ENCODE data around the gene DNAH3. TPM values are rescaled to one million over a fixed set of nuclear protein-coding genes. Genes with fewer than 3 reads are reported as not detected.

DNAH3 gene
- total RNA-seq, 1 experiment from 2014 or later = 0.24 TPM

GRCh38 chr16:20948444-20948843, 202.2 kb downstream of the DNAH3 start:
- Histone ChIP-seq H3K4ac (ENCODE audit: low read depth, low read length) (no peak overlapping the region), H3K18ac (ENCODE audit: insufficient read length, low read depth, low read length) (no peak overlapping the region), H3K14ac (ENCODE audit: insufficient read depth, low read length) (no peak overlapping the region), H3K27ac (ENCODE audit: insufficient read length, low read depth, low read length) (no peak overlapping the region), H2BK20ac (ENCODE audit: low read depth, low read length, poor library complexity, severe bottlenecking) (no peak overlapping the region), H3K9me3 (ENCODE audit: control insufficient read depth, low read depth, low read length) (no peaks in the 10 kb centered on the region), H4K8ac (replicated peaks; ENCODE audit: insufficient read length, low read depth, low read length) (no peak overlapping the region), H2AK5ac (ENCODE audit: insufficient read length, low read length) (no peak overlapping the region), H3K9ac (ENCODE audit: extremely low read depth, insufficient read length, low read length) (no peak overlapping the region), H3T11ph (ENCODE audit: low read length) (no peak overlapping the region), H3K79me1 (ENCODE audit: insufficient read depth, low read depth, low read length, poor library complexity, severe bottlenecking) (no peaks in the 10 kb centered on the region), H2BK15ac (ENCODE audit: low read depth, low read length) (no peak overlapping the region), H2AFZ (ENCODE audit: low read length) (no peak overlapping the region), H3K23me2 (ENCODE audit: insufficient read length, low read depth, low read length, poor library complexity, severe bottlenecking) (no peaks in the 10 kb centered on the region), H2BK5ac (ENCODE audit: insufficient read length, low read length) (no peak overlapping the region), H3K27me3 (ENCODE audit: insufficient read depth, low read length) (no peaks in the 10 kb centered on the region), H3K4me2 (ENCODE audit: insufficient read depth, insufficient read length, low read length) (no peak overlapping the region), H3K4me1 (ENCODE audit: insufficient read depth, low read length) (no peaks in the 10 kb centered on the region; the same call in 1 of the 2 replicates), H3K23ac (ENCODE audit: insufficient read length, low read depth, low read length) (no peak overlapping the region), H4K20me1 (ENCODE audit: control insufficient read depth, insufficient read depth, insufficient read length) (no peaks in the 10 kb centered on the region), H3K56ac (ENCODE audit: insufficient read length, low read depth, low read length) (no peak overlapping the region), H3K79me2 (ENCODE audit: insufficient read depth, low read length) (no peaks in the 10 kb centered on the region), H2BK12ac (ENCODE audit: insufficient read length, low read depth, low read length) (no peak overlapping the region), H2BK120ac (ENCODE audit: low read depth, low read length, poor library complexity, severe bottlenecking) (no peak overlapping the region), H4K5ac (ENCODE audit: insufficient read length, low read depth, low read length) (no peak overlapping the region), H4K91ac (ENCODE audit: insufficient read length, low read depth, low read length) (no peak overlapping the region)
- H3K4me3 Mint-ChIP-seq = no peak overlapping the region
- H3K4me1 Mint-ChIP-seq = peaks cover 17 to 24% of the 10 kb centered on the region in 2 experiments
- H3K9me3 Mint-ChIP-seq = no peaks in the 10 kb centered on the region
- peaks cover 2% of the 10 kb centered on the region for H3K27me3 Mint-ChIP-seq (ENCODE audit: low read depth)
- no CpG with 5 or more reads among the region's 9 CpGs for WGBS (ENCODE audit: extremely low coverage, insufficient read length, low lambda C conversion rate)
- no peaks in the 10 kb centered on the region for H3K36me3 Mint-ChIP-seq (ENCODE audit: insufficient read depth in 1 of 3, low read depth in 3 of 3)
- H3K27ac Mint-ChIP-seq = no peak overlapping the region; a peak in 1 of 7 replicates
- TF ChIP-seq, protein P1, sequence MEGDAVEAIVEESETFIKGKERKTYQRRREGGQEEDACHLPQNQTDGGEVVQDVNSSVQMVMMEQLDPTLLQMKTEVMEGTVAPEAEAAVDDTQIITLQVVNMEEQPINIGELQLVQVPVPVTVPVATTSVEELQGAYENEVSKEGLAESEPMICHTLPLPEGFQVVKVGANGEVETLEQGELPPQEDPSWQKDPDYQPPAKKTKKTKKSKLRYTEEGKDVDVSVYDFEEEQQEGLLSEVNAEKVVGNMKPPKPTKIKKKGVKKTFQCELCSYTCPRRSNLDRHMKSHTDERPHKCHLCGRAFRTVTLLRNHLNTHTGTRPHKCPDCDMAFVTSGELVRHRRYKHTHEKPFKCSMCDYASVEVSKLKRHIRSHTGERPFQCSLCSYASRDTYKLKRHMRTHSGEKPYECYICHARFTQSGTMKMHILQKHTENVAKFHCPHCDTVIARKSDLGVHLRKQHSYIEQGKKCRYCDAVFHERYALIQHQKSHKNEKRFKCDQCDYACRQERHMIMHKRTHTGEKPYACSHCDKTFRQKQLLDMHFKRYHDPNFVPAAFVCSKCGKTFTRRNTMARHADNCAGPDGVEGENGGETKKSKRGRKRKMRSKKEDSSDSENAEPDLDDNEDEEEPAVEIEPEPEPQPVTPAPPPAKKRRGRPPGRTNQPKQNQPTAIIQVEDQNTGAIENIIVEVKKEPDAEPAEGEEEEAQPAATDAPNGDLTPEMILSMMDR (conservative IDR thresholded peaks at IDR 0.05) = no peak
- DNase-seq = no peak

Measured in H9 (cell line).